ENCODE measurements around the gene CFAP299. TPM values are rescaled to one million over a fixed set of nuclear protein-coding genes. Genes with fewer than 3 reads are reported as not detected.

The CFAP299 gene
- total RNA-seq, 1 donor from 2014 or later = not detected

- Mint-ChIP-seq H3K27me3 (ENCODE audit: unreplicated experiment) (no peaks in the 10 kb centered on the region), H3K4me3 (ENCODE audit: unreplicated experiment) (no peak overlapping the region), H3K36me3 (ENCODE audit: low read depth, unreplicated experiment) (no peaks in the 10 kb centered on the region), H3K4me1 (ENCODE audit: unreplicated experiment) (no peaks in the 10 kb centered on the region), H3K9me3 (ENCODE audit: unreplicated experiment) (no peaks in the 10 kb centered on the region), H3K27ac (ENCODE audit: unreplicated experiment) (no peak overlapping the region)
- TF ChIP-seq CTCF (IDR thresholded peaks at IDR 0.05; ENCODE audit: unreplicated experiment) = no peak
- no peak for DNase-seq (ENCODE audit: low spot score)
Observed at GRCh38 chr4:80767944-80768343, 432.4 kb downstream of the CFAP299 start.

- H3K4me1 Mint-ChIP-seq (ENCODE audit: unreplicated experiment) = no peaks in the 10 kb centered on the region
- no peak overlapping the region for H3K27ac Mint-ChIP-seq (ENCODE audit: unreplicated experiment)
- H3K27me3 Mint-ChIP-seq (ENCODE audit: unreplicated experiment) = no peaks in the 10 kb centered on the region
- no peaks in the 10 kb centered on the region for H3K36me3 Mint-ChIP-seq (ENCODE audit: low read depth, unreplicated experiment)
- DNase-seq (ENCODE audit: low spot score) = no peak
- H3K4me3 Mint-ChIP-seq (ENCODE audit: unreplicated experiment) = no peak overlapping the region
- TF ChIP-seq CTCF (IDR thresholded peaks at IDR 0.05; ENCODE audit: unreplicated experiment) = no peak
- no peaks in the 10 kb centered on the region for H3K9me3 Mint-ChIP-seq (ENCODE audit: unreplicated experiment)
Observed at GRCh38 chr4:80776168-80776567, 440.6 kb downstream of the CFAP299 start.

GRCh38 chr4:80781431-80781830 is 445.9 kb downstream of the CFAP299 start:
- Mint-ChIP-seq H3K9me3 (ENCODE audit: unreplicated experiment) (no peaks in the 10 kb centered on the region), H3K4me3 (ENCODE audit: unreplicated experiment) (no peak overlapping the region), H3K4me1 (ENCODE audit: unreplicated experiment) (no peaks in the 10 kb centered on the region), H3K27me3 (ENCODE audit: unreplicated experiment) (no peaks in the 10 kb centered on the region), H3K27ac (ENCODE audit: unreplicated experiment) (no peak overlapping the region), H3K36me3 (ENCODE audit: low read depth, unreplicated experiment) (no peaks in the 10 kb centered on the region)
- DNase-seq (ENCODE audit: low spot score) = no peak
- TF ChIP-seq CTCF (IDR thresholded peaks at IDR 0.05; ENCODE audit: unreplicated experiment) = no peak

GRCh38 chr4:80787306-80787705 is 451.8 kb downstream of the CFAP299 start:
- H3K4me1 Mint-ChIP-seq (ENCODE audit: unreplicated experiment) = peaks cover 4% of the 10 kb centered on the region
- no peaks in the 10 kb centered on the region for H3K27me3 Mint-ChIP-seq (ENCODE audit: unreplicated experiment)
- no peak for TF ChIP-seq CTCF (IDR thresholded peaks at IDR 0.05; ENCODE audit: unreplicated experiment)
- H3K9me3 Mint-ChIP-seq (ENCODE audit: unreplicated experiment) = no peaks in the 10 kb centered on the region
- H3K4me3 Mint-ChIP-seq (ENCODE audit: unreplicated experiment) = no peak overlapping the region
- no peak for DNase-seq (ENCODE audit: low spot score)
- H3K27ac Mint-ChIP-seq (ENCODE audit: unreplicated experiment) = no peak overlapping the region
- H3K36me3 Mint-ChIP-seq (ENCODE audit: low read depth, unreplicated experiment) = no peaks in the 10 kb centered on the region

GRCh38 chr4:80788798-80789197 is 453.3 kb downstream of the CFAP299 start:
- H3K27ac Mint-ChIP-seq (ENCODE audit: unreplicated experiment) = no peak overlapping the region
- no peaks in the 10 kb centered on the region for H3K9me3 Mint-ChIP-seq (ENCODE audit: unreplicated experiment)
- DNase-seq (ENCODE audit: low spot score) = no peak
- H3K4me1 Mint-ChIP-seq (ENCODE audit: unreplicated experiment) = peaks cover 4% of the 10 kb centered on the region
- H3K4me3 Mint-ChIP-seq (ENCODE audit: unreplicated experiment) = no peak overlapping the region
- TF ChIP-seq CTCF (IDR thresholded peaks at IDR 0.05; ENCODE audit: unreplicated experiment) = no peak
- H3K36me3 Mint-ChIP-seq (ENCODE audit: low read depth, unreplicated experiment) = no peaks in the 10 kb centered on the region
- H3K27me3 Mint-ChIP-seq (ENCODE audit: unreplicated experiment) = no peaks in the 10 kb centered on the region

Measured in endothelial cell (in vitro differentiated cells).